Liver (tissue), 9 donors: ENCODE measurements around the gene GMEB1. TPM values are rescaled to one million over a fixed set of nuclear protein-coding genes. Genes with fewer than 3 reads are reported as not detected.
"Not testable (repeated sequence)": the region's sequence is repeated elsewhere in the genome, so short reads cannot be mapped to it uniquely, and the experiment has no call there.

Source experiments
- DNase-seq: peaks from one replicate; pipeline ENCODE4 v3.0.0-alpha.2; 2017; ENCODE audit warnings: low spot score
- H3K27ac ChIP-seq, 2 donors: one replicate each; pipeline ENCODE4 v1.7.0; 2013; ENCODE audit warnings: inconsistent platforms in 2 of 2, low read length in 2 of 2, control low read depth in 1 of 2, low read depth in 1 of 2, mild to moderate bottlenecking in 1 of 2
- H3K27me3 ChIP-seq, 4 donors: one replicate each; pipeline versions ENCODE4 v1.6.1 to v1.7.0; 2013; ENCODE audit warnings: low read length in 3 of 4, inconsistent platforms in 1 of 4, mild to moderate bottlenecking in 1 of 4, moderate library complexity in 1 of 4; ENCODE audit not compliant: control insufficient read depth in 4 of 4, insufficient read depth in 4 of 4
- H3K36me3 ChIP-seq, 4 donors: one replicate each; pipeline versions ENCODE4 v1.6.1 to v1.7.0; 2013; ENCODE audit warnings: low read length in 3 of 4, mild to moderate bottlenecking in 3 of 4, low read depth in 1 of 4, moderate library complexity in 1 of 4; ENCODE audit not compliant: control insufficient read depth in 4 of 4, insufficient read depth in 3 of 4
- H3K4me1 ChIP-seq, 4 donors: one replicate each; pipeline versions ENCODE4 v1.6.1 to v1.7.0; 2013; ENCODE audit warnings: low read length in 3 of 4, mild to moderate bottlenecking in 3 of 4, moderate library complexity in 1 of 4; ENCODE audit not compliant: control insufficient read depth in 4 of 4, insufficient read depth in 4 of 4
- H3K4me3 ChIP-seq, 3 donors: one replicate each; pipeline versions ENCODE4 v1.6.1 to v1.7.0; 2013; ENCODE audit warnings: low read length in 3 of 3, control low read depth in 1 of 3, low read depth in 1 of 3, mild to moderate bottlenecking in 1 of 3
- H3K9ac ChIP-seq, 2 donors: one replicate each; pipeline ENCODE4 v1.7.0; 2013; ENCODE audit warnings: low read length in 2 of 2, mild to moderate bottlenecking in 2 of 2, moderate library complexity in 2 of 2, control low read depth in 1 of 2, low read depth in 1 of 2
- H3K9me3 ChIP-seq, 4 donors: one replicate each; pipeline versions ENCODE4 v1.6.1 to v1.7.0; 2013; ENCODE audit warnings: low read length in 3 of 4; ENCODE audit not compliant: control insufficient read depth in 4 of 4
- ATF3 ChIP-seq: IDR thresholded peaks from 2 replicates; pipeline ENCODE4 v1.6.1; 2016; ENCODE audit warnings: antibody characterized with exemption
- EGR1 ChIP-seq, 2 donors: IDR thresholded peaks; 2 replicates each; pipeline ENCODE4 v1.6.1; 2016 to 2018; ENCODE audit warnings: antibody characterized with exemption in 2 of 2, low read depth in 2 of 2
- FOXA1 ChIP-seq: IDR thresholded peaks from 2 replicates; pipeline ENCODE4 v1.6.1; 2016; ENCODE audit warnings: antibody characterized with exemption
- FOXA2 ChIP-seq: IDR thresholded peaks from 2 replicates; pipeline ENCODE4 v1.6.1; 2016; ENCODE audit warnings: antibody characterized with exemption
- GABPA ChIP-seq, 2 donors: IDR thresholded peaks in 1 of 2; conservative IDR thresholded peaks in 1 of 2; 2 replicates each; pipeline ENCODE4 v1.6.1; 2016; ENCODE audit warnings: antibody characterized with exemption in 2 of 2, mild to moderate bottlenecking in 1 of 2, moderate library complexity in 1 of 2
- HNF4A ChIP-seq, 2 donors: conservative IDR thresholded peaks; 2 replicates each; pipeline ENCODE4 v1.6.1; 2016; ENCODE audit warnings: antibody characterized with exemption in 2 of 2, mild to moderate bottlenecking in 2 of 2
- HNF4G ChIP-seq: IDR thresholded peaks from 2 replicates; pipeline ENCODE4 v1.6.1; 2016; ENCODE audit warnings: antibody characterized with exemption
- JUND ChIP-seq, 2 donors: IDR thresholded peaks; 2 replicates each; pipeline ENCODE4 v1.6.1; 2016; ENCODE audit warnings: antibody characterized with exemption in 2 of 2
- NR2F2 ChIP-seq: IDR thresholded peaks from 2 replicates; pipeline ENCODE4 v1.6.1; 2016; ENCODE audit warnings: antibody characterized with exemption
- REST ChIP-seq: IDR thresholded peaks from 2 replicates; pipeline ENCODE4 v1.6.1; 2016; ENCODE audit warnings: antibody characterized with exemption, mild to moderate bottlenecking
- RXRA ChIP-seq, 2 donors: IDR thresholded peaks; 2 replicates each; pipeline ENCODE4 v1.6.1; 2017 to 2018; ENCODE audit warnings: antibody characterized with exemption in 2 of 2, mild to moderate bottlenecking in 1 of 2
- SP1 ChIP-seq: IDR thresholded peaks from 2 replicates; pipeline ENCODE4 v1.6.1; 2018; ENCODE audit warnings: antibody characterized with exemption, mild to moderate bottlenecking
- TAF1 ChIP-seq: conservative IDR thresholded peaks from 2 replicates; pipeline ENCODE4 v1.6.1; 2016; ENCODE audit warnings: antibody characterized with exemption, mild to moderate bottlenecking
- YY1 ChIP-seq: IDR thresholded peaks from 2 replicates; pipeline ENCODE4 v1.6.1; 2016; ENCODE audit warnings: antibody characterized with exemption, mild to moderate bottlenecking
- WGBS: extraction: QIAGEN DNeasy Blood & Tissue Kit; methylation state at CpG from one replicate; pipeline ENCODE4 v1.1.7; 2013; 5-methylcytosine and 5-hydroxymethylcytosine counted together
- polyA plus RNA-seq, 2 donors: library from polyadenylated mRNA; stranded (reverse) in 1 of 2; unstranded in 1 of 2; fragments of 200-250 nt in 1 of 2; fragments of >200 nt in 1 of 2; fragmentation: Nextera tagmentation in 1 of 2; extraction: Ambion mirVana in 1 of 2; gene quantifications; one replicate each; pipeline versions ENCODE4 v1.2.1 to v1.2.3, GENCODE V29; 2013 to 2015
- total RNA-seq, 2 donors: library from RNA; depleted of rRNA; stranded (reverse); fragments of >200 nt; gene quantifications; one replicate each; pipeline ENCODE4 v1.2.3, GENCODE V29; 2014
- TF ChIP-seq, protein P1 (sequence below): IDR thresholded peaks from 2 replicates; pipeline ENCODE4 v1.6.1; 2016; ENCODE audit warnings: antibody characterized with exemption
- TF ChIP-seq, protein P2 (sequence below): fragments of 150-350 bp; IDR thresholded peaks from 2 replicates; pipeline ENCODE4 v1.5.1; 2017; ENCODE audit warnings: improper control_type of control experiment, low read depth, low read length; ENCODE audit not compliant: missing input control
- TF ChIP-seq, protein P3 (sequence below): IDR thresholded peaks from 2 replicates; pipeline ENCODE4 v1.6.1; 2016; ENCODE audit warnings: antibody characterized with exemption
- donor health status: healthy.
- donor health status: healthy.
- donor health status: healthy.
- donor health status: healthy.
- donor health status: healthy.

The GMEB1 gene
- total and polyA plus RNA-seq, 4 donors, result 1.8 to 6.1 (median 3.8) TPM

DNA sequence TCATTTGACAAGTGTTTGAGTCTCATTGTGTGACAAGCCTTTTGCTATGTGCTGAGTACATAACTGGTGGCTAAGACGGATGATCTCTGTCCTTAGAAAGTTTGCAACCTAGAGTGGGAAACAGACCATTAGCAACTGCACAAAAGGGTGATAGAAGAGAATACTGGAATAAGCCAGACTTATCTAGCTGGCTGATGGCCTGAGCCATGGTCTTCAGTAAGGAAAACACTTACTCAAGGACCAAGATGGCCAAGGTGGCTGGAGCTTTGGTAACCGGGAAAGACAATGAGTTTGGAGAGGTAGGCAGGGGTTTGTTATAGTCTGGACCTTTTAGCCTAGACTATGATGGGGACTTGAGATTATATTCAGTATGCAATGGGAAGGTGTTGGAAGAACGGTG, 24.1 kb upstream of the GMEB1 start:
- WGBS, result 96% methylated on average over 3 of the region's 3 CpGs
- Histone ChIP-seq H3K36me3 (no peaks in the 10 kb centered on the region), H3K9ac (no peak overlapping the region), H3K4me3 (no peak overlapping the region), H3K27me3 (no peaks in the 10 kb centered on the region), H3K27ac (peak overlapping the region; percentile 93 to 94), H3K9me3 (no peaks in the 10 kb centered on the region), H3K4me1 (peaks cover 10 to 29% (median 22%) of the 10 kb centered on the region in 4 donors)
- TF ChIP-seq NR2F2 (no peak), HNF4A (conservative IDR thresholded peaks at IDR 0.05) (no peak), YY1 (no peak), FOXA2 (no peak), FOXA1 (no peak), REST (no peak), EGR1 (IDR thresholded peaks at IDR 0.05; ENCODE audit: low read depth in 2 of 2) (no peak), SP1 (no peak), TAF1 (no peak), ATF3 (no peak), JUND (IDR thresholded peaks at IDR 0.05) (no peak), HNF4G (no peak), RXRA (IDR thresholded peaks at IDR 0.05) (no peak), GABPA (IDR thresholded peaks at IDR 0.05 in 1 of 2, conservative IDR thresholded peaks at IDR 0.05 in 1 of 2) (no peak)
- TF ChIP-seq, protein P1, sequence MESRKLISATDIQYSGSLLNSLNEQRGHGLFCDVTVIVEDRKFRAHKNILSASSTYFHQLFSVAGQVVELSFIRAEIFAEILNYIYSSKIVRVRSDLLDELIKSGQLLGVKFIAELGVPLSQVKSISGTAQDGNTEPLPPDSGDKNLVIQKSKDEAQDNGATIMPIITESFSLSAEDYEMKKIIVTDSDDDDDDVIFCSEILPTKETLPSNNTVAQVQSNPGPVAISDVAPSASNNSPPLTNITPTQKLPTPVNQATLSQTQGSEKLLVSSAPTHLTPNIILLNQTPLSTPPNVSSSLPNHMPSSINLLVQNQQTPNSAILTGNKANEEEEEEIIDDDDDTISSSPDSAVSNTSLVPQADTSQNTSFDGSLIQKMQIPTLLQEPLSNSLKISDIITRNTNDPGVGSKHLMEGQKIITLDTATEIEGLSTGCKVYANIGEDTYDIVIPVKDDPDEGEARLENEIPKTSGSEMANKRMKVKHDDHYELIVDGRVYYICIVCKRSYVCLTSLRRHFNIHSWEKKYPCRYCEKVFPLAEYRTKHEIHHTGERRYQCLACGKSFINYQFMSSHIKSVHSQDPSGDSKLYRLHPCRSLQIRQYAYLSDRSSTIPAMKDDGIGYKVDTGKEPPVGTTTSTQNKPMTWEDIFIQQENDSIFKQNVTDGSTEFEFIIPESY, result no peak
- TF ChIP-seq, protein P2, sequence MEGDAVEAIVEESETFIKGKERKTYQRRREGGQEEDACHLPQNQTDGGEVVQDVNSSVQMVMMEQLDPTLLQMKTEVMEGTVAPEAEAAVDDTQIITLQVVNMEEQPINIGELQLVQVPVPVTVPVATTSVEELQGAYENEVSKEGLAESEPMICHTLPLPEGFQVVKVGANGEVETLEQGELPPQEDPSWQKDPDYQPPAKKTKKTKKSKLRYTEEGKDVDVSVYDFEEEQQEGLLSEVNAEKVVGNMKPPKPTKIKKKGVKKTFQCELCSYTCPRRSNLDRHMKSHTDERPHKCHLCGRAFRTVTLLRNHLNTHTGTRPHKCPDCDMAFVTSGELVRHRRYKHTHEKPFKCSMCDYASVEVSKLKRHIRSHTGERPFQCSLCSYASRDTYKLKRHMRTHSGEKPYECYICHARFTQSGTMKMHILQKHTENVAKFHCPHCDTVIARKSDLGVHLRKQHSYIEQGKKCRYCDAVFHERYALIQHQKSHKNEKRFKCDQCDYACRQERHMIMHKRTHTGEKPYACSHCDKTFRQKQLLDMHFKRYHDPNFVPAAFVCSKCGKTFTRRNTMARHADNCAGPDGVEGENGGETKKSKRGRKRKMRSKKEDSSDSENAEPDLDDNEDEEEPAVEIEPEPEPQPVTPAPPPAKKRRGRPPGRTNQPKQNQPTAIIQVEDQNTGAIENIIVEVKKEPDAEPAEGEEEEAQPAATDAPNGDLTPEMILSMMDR, result no peak
- TF ChIP-seq, protein P3, sequence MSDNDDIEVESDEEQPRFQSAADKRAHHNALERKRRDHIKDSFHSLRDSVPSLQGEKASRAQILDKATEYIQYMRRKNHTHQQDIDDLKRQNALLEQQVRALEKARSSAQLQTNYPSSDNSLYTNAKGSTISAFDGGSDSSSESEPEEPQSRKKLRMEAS, result no peak
- DNase-seq, result no peak

GRCh38 chr1:28645406-28645805, 23.2 kb upstream of the GMEB1 start:
- H3K4me3 ChIP-seq, result not testable (repeated sequence)
- H3K4me1 ChIP-seq, result peaks cover 10 to 29% (median 22%) of the 10 kb centered on the region in 4 donors

More at GRCh38 chr1:28645406-28645805, 23.2 kb upstream of the GMEB1 start:
- H3K27me3 ChIP-seq, H3K36me3 ChIP-seq, DNase-seq, H3K9ac ChIP-seq, H3K9me3 ChIP-seq, H3K27ac ChIP-seq: not testable (repeated sequence)
- 94% methylated on average over 11 of the region's 11 CpGs for WGBS
